Heart left ventricle (tissue), 16 donors: Measurements from ENCODE around the gene PLA2G4B. TPM values are rescaled to one million over a fixed set of nuclear protein-coding genes. Genes with fewer than 3 reads are reported as not detected.

Experiments
- ATAC-seq, 4 donors: fragments of 200-7000 bp; cut with Tn5 transposase; one replicate each; pipeline ENCODE4 v1.9.1; 2020 to 2022; ENCODE audit warnings: moderate library complexity in 4 of 4, mild to moderate bottlenecking in 3 of 4, moderate number of reproducible peaks in 1 of 4
- DNase-seq, 5 donors: peaks; one replicate each; pipeline ENCODE4 v3.0.0-alpha.2; 2020
- H3K27ac ChIP-seq, 12 donors: fragments of 200-600 bp; sonication (generic) in 4 of 12; one replicate each; pipeline versions ENCODE4 v1.5.0 to v1.8.0; 2016 to 2022; ENCODE audit warnings: mild to moderate bottlenecking in 2 of 12
- H3K27me3 ChIP-seq, 9 donors: fragments of 200-600 bp; sonication (generic) in 2 of 9; one replicate each; pipeline versions ENCODE4 v1.5.1 to v1.8.0; 2016 to 2022; ENCODE audit warnings: mild to moderate bottlenecking in 3 of 9
- H3K36me3 ChIP-seq, 9 donors: fragments of 200-600 bp; sonication (generic) in 2 of 9; one replicate each; pipeline versions ENCODE4 v1.5.0 to v1.8.0; 2018 to 2022; ENCODE audit warnings: mild to moderate bottlenecking in 2 of 9
- H3K4me1 ChIP-seq, 12 donors: fragments of 200-600 bp; sonication (generic) in 4 of 12; one replicate each; pipeline versions ENCODE4 v1.5.0 to v1.8.0; 2016 to 2022; ENCODE audit warnings: mild to moderate bottlenecking in 3 of 12
- H3K4me3 ChIP-seq, 12 donors: fragments of 200-600 bp; sonication (generic) in 4 of 12; one replicate each; pipeline versions ENCODE4 v1.5.0 to v1.8.0; 2017 to 2022; ENCODE audit warnings: mild to moderate bottlenecking in 9 of 12, moderate library complexity in 4 of 12
- H3K9me3 ChIP-seq, 12 donors: fragments of 200-600 bp; sonication (generic) in 4 of 12; one replicate each; pipeline versions ENCODE4 v1.5.0 to v1.8.0; 2016 to 2022; ENCODE audit warnings: mild to moderate bottlenecking in 1 of 12
- CTCF ChIP-seq, 12 donors: fragments of 200-600 bp; sonication (generic) in 4 of 12; IDR thresholded peaks; one replicate each; pipeline versions ENCODE4 v1.5.0 to v1.8.0; 2018 to 2022; ENCODE audit warnings: antibody characterized with exemption in 12 of 12, mild to moderate bottlenecking in 5 of 12
- POLR2A ChIP-seq, 2 donors: fragments of 450-650 bp; IDR thresholded peaks; one replicate each; pipeline ENCODE4 v1.6.1; 2017; ENCODE audit warnings: antibody characterized with exemption in 2 of 2, mild to moderate bottlenecking in 2 of 2, moderate library complexity in 2 of 2
- WGBS, 4 donors: extraction: QIAGEN DNeasy Blood & Tissue Kit in 2 of 4; methylation state at CpG; one replicate each; pipeline versions ENCODE4 v1.1.5 to v1.1.7; 2013 to 2018; 5-methylcytosine and 5-hydroxymethylcytosine counted together
- intact Hi-C, 10 donors: fragments of 100-400 bp; cut with DNase I; formaldehyde crosslinking; loops; one replicate each; pipeline versions ENCODE4 v1.11.1 to v1.14.2; 2022
- polyA plus RNA-seq, 2 donors: library from polyadenylated mRNA; stranded (reverse); fragments of 200-250 nt; gene quantifications; one replicate each; pipeline ENCODE4 v1.2.3, GENCODE V29; 2013
- total RNA-seq, 9 donors: library from RNA; depleted of rRNA in 2 of 9; stranded (reverse); fragments of >200 nt in 2 of 9; fragmentation: NEBNext Ultra II Directional in 3 of 9; extraction: Animal tissue kit (Norgen Biotek cat#: 25700) in 3 of 9; gene quantifications; one replicate each; pipeline versions ENCODE4 v1.1.0 to v1.2.4, GENCODE V29; 2016 to 2023
- donor health status: ischemic (EF 13 %, LVEDD 7.1; RV severe dilation, severe dysfunction).
- donor health status: healthy with polysubstance abuse.
- donor health status: DM: no; HTN: yes; CAD: no.
- donor health status: DM: no; HTN: no; CAD: no.
- donor health status: ischemic (EF 25% LVEDD 6.9; RV normal size, moderate dysfunction).
- donor health status: ischemic (EF 25% LVEDD 5.7; RV mildly dilated, moderate dysfunction).
- donor health status: healthy.
- donor health status: DM: yes; HTN: yes; CAD: no.
- donor health status: ischemic (EF 35%, LVEDD 5.7; RV mildly dilated, moderate dysfunction).
- donor health status: nonischemic (EF 11% LVEDD 7.7; RV severe dilation, severe dysfunction).
- donor health status: DM: yes; HTN: yes; CAD: no.
- donor health status: PGD.
- donor health status: ischemic (EF 29% LVEDD 5.4; RV normal size, mild dysfunction).
- donor health status: nonischemic (EF 23%, LVEDD 6.1; RV moderate dilation, normal function).

Gene PLA2G4B
- total and polyA plus RNA-seq, 11 donors, result 0.38 to 6.0 (median 2.8) TPM

- Histone ChIP-seq H3K4me3 (no peak overlapping the region), H3K27ac (no peak overlapping the region), H3K27me3 (peaks cover 0 to 4% (median 0%) of the 10 kb centered on the region in 9 donors), H3K9me3 (no peaks in the 10 kb centered on the region), H3K36me3 (no peaks in the 10 kb centered on the region), H3K4me1 (no peaks in the 10 kb centered on the region)
- DNase-seq, result no peak
- intact Hi-C loops, result no loop called here
- TF ChIP-seq CTCF (IDR thresholded peaks at IDR 0.05) (no peak), POLR2A (IDR thresholded peaks at IDR 0.05) (no peak)
- WGBS, 4 donors, result 88 to 96% (median 96%) methylated on average over 12 of the region's 12 CpGs
- no peak for ATAC-seq
Observed at GRCh38 chr15:41856716-41857115, 18.1 kb downstream of the PLA2G4B start.

GRCh38 chr15:41857316-41857715 lies 18.7 kb downstream of the PLA2G4B start:
- ATAC-seq (no peak), DNase-seq (no peak)
- TF ChIP-seq CTCF (IDR thresholded peaks at IDR 0.05) (no peak), POLR2A (IDR thresholded peaks at IDR 0.05) (no peak)
- no peaks in the 10 kb centered on the region for H3K36me3 ChIP-seq
- H3K4me3 ChIP-seq, result no peak overlapping the region
- H3K27ac ChIP-seq, result no peak overlapping the region
- no peaks in the 10 kb centered on the region for H3K4me1 ChIP-seq
- no peaks in the 10 kb centered on the region for H3K9me3 ChIP-seq
- H3K27me3 ChIP-seq, result peaks cover 0 to 4% (median 0%) of the 10 kb centered on the region in 9 donors
- 87 to 92% (median 89%) methylated on average over 9 of the region's 9 CpGs for WGBS, 4 donors
- intact Hi-C loops, result no loop called here

- H3K4me1 ChIP-seq, result no peaks in the 10 kb centered on the region
- WGBS, 4 donors, result 74 to 85% (median 82%) methylated on average over 11 to 15 of the region's 15 CpGs
- DNase-seq (no peak), ATAC-seq (no peak)
- H3K27ac ChIP-seq, result no peak overlapping the region
- H3K9me3 ChIP-seq, result no peaks in the 10 kb centered on the region
- peaks cover 0 to 4% (median 0%) of the 10 kb centered on the region in 9 donors for H3K27me3 ChIP-seq
- no peaks in the 10 kb centered on the region for H3K36me3 ChIP-seq
- no peak overlapping the region for H3K4me3 ChIP-seq
- TF ChIP-seq POLR2A (IDR thresholded peaks at IDR 0.05), result no peak
- TF ChIP-seq CTCF (IDR thresholded peaks at IDR 0.05), result no peak
- intact Hi-C loops, result no loop called here
Observed at GRCh38 chr15:41858756-41859155, 20.1 kb downstream of the PLA2G4B start.

GRCh38 chr15:41860049-41860828 lies 21.6 kb downstream of the PLA2G4B start:
- H3K36me3 ChIP-seq, result no peaks in the 10 kb centered on the region
- 63 to 73% (median 65%) methylated on average over 12 to 15 of the region's 15 CpGs for WGBS, 4 donors
- peak in 1 of 4 donors; percentile 19 for ATAC-seq
- H3K27ac ChIP-seq, result no peak overlapping the region
- no peak overlapping the region for H3K4me3 ChIP-seq
- DNase-seq, result no peak
- TF ChIP-seq POLR2A (IDR thresholded peaks at IDR 0.05) (no peak), CTCF (IDR thresholded peaks at IDR 0.05) (peak in 7 of 12 donors; percentile 5 to 35 (median 16))
- peaks cover 0 to 3% (median 0%) of the 10 kb centered on the region in 9 donors for H3K27me3 ChIP-seq
- H3K9me3 ChIP-seq, result no peaks in the 10 kb centered on the region
- no peaks in the 10 kb centered on the region for H3K4me1 ChIP-seq
- intact Hi-C loops, result no loop called here
